Panc1 (cell line): ENCODE results near the gene SCGB1C2. TPM values are rescaled to one million over a fixed set of nuclear protein-coding genes. Genes with fewer than 3 reads are reported as not detected.

ENCODE experiments used
- ATAC-seq: fragments of 200-7000 bp; cut with Tn5 transposase; 2 replicates; pipeline ENCODE4 v1.9.1; 2020; ENCODE audit warnings: mild to moderate bottlenecking, moderate library complexity
- BruUV-seq: library from RNA; stranded (reverse); fragments of 400-500 nt; replicated peaks from 2 replicates; lab custom pipeline; 2021; lab: Mats Ljungman, UMichigan
- CTCF ChIA-PET: fragments of 300-600 bp; sonication (Branson Sonifier 250); formaldehyde crosslinking; loops from one replicate; lab custom pipeline; 2022; ENCODE audit warnings: antibody characterized with exemption; lab: Charles Lee
- POLR2A ChIA-PET: fragments of 300-600 bp; sonication (Branson Sonifier 250); formaldehyde crosslinking; loops from one replicate; lab custom pipeline; 2022; ENCODE audit warnings: antibody characterized with exemption; lab: Charles Lee
- DNase-seq: peaks from one replicate; pipeline ENCODE4 v3.0.0-alpha.2; 2010; ENCODE audit warnings: low read depth, low spot score
- H3K27ac ChIP-seq: 2 replicates; pipeline ENCODE4 v1.5.1; 2011; ENCODE audit warnings: mild to moderate bottlenecking, low read length, inconsistent platforms
- H3K27me3 ChIP-seq: fragments of 200-500 bp; sonication (Bioruptor generic); 2 replicates; pipeline ENCODE4 v1.6.0; 2014; ENCODE audit warnings: low read length, inconsistent platforms; ENCODE audit not compliant: control insufficient read depth, insufficient read depth
- H3K36me3 ChIP-seq: fragments of 200-500 bp; sonication (Bioruptor generic); 2 replicates; pipeline ENCODE4 v1.5.1; 2014; ENCODE audit warnings: inconsistent platforms, mild to moderate bottlenecking, low read length, moderate library complexity; ENCODE audit not compliant: control insufficient read depth, insufficient read depth
- H3K4me1 ChIP-seq: 2 replicates; pipeline ENCODE4 v1.5.1; 2011; ENCODE audit warnings: inconsistent platforms, mild to moderate bottlenecking, low read length, moderate library complexity; ENCODE audit not compliant: control insufficient read depth, insufficient read depth
- H3K4me3 ChIP-seq, 2 experiments: 2 replicates each; pipeline ENCODE4 v1.5.1; 2011 to 2012; ENCODE audit warnings: low read depth in 2 of 2, low read length in 2 of 2, mild to moderate bottlenecking in 2 of 2, inconsistent platforms in 1 of 2, moderate library complexity in 1 of 2
- H3K9me3 ChIP-seq: fragments of 200-500 bp; sonication (Bioruptor generic); 2 replicates; pipeline ENCODE4 v1.5.1; 2014; ENCODE audit warnings: low read depth, mild to moderate bottlenecking, inconsistent platforms, low read length, moderate library complexity; ENCODE audit not compliant: control insufficient read depth, insufficient read depth
- CTCF ChIP-seq: fragments of 450-650 bp; IDR thresholded peaks from 2 replicates; pipeline ENCODE4 v1.5.1; 2017; ENCODE audit warnings: mild to moderate bottlenecking
- POLR2AphosphoS5 ChIP-seq: IDR thresholded peaks from 2 replicates; pipeline ENCODE4 v1.6.1; 2012; ENCODE audit warnings: mild to moderate bottlenecking, low read depth, low read length, moderate library complexity
- REST ChIP-seq, 2 experiments: IDR thresholded peaks; 2 replicates each; pipeline ENCODE4 v1.6.1; 2011 to 2012; ENCODE audit warnings: low read depth in 2 of 2, control low read depth in 1 of 2, low read length in 1 of 2, mild to moderate bottlenecking in 1 of 2, moderate library complexity in 1 of 2; ENCODE audit not compliant: insufficient read depth in 1 of 2
- SIN3A ChIP-seq: IDR thresholded peaks from 2 replicates; pipeline ENCODE4 v1.6.1; 2012; ENCODE audit warnings: low read depth, mild to moderate bottlenecking, low read length, moderate library complexity, borderline replicate concordance; ENCODE audit not compliant: insufficient read depth
- TCF7L2 ChIP-seq: IDR thresholded peaks from 2 replicates; pipeline ENCODE4 v1.6.1; 2011; ENCODE audit warnings: mild to moderate bottlenecking, low read depth, low read length, inconsistent platforms
- in situ Hi-C: cut with HindIII; loops from 2 replicates; pipeline ENCODE4 v1.10.0; 2016; ENCODE audit warnings: low sequenced_read_pairs, low pct_unique_long_range_greater_than_20kb
- intact Hi-C: fragments of 100-400 bp; cut with micrococcal nuclease; formaldehyde crosslinking; loops from one replicate; pipeline ENCODE4 v1.10.0; 2022; ENCODE audit not compliant: unreplicated experiment
- total RNA-seq: library from RNA; stranded (reverse); gene quantifications from one replicate; pipeline ENCODE4 v1.2.1, GENCODE V29; 2021; ENCODE audit not compliant: unreplicated experiment

Gene SCGB1C2
- total RNA-seq, 1 experiment from 2014 or later = not detected

GRCh38 chr17:155576-155975, 18.2 kb downstream of the SCGB1C2 start:
- in situ Hi-C loops = no loop called here
- no peaks in the 10 kb centered on the region for H3K4me1 ChIP-seq
- no peak overlapping the region for H3K27ac ChIP-seq
- intact Hi-C loops = no loop called here
- no peaks in the 10 kb centered on the region for H3K9me3 ChIP-seq
- ChIA-PET POLR2A (no interaction called here), CTCF (no interaction called here)
- no peak for TF ChIP-seq REST (IDR thresholded peaks at IDR 0.05; ENCODE audit: insufficient read depth in 1 of 2, low read depth in 2 of 2, low read length in 1 of 2)
- TF ChIP-seq CTCF = no peak
- no peak for TF ChIP-seq POLR2AphosphoS5
- no peak for TF ChIP-seq SIN3A
- no peak for TF ChIP-seq TCF7L2
- no peaks in the 10 kb centered on the region for H3K27me3 ChIP-seq
- no TSS peak for BruUV-seq
- no peaks in the 10 kb centered on the region for H3K36me3 ChIP-seq
- no peak for DNase-seq
- H3K4me3 ChIP-seq = no peak overlapping the region
- no peak for ATAC-seq

- ATAC-seq = no peak
- H3K4me3 ChIP-seq = no peak overlapping the region
- no peak overlapping the region for H3K27ac ChIP-seq
- ChIA-PET POLR2A (interaction anchor here (0.6 kb wide), 1 partner anchor 440 kb away, joined by 4 read pairs; no protein-coding TSS in a partner anchor), CTCF (no interaction called here)
- intact Hi-C loops (no loop called here), in situ Hi-C loops (no loop called here)
- H3K27me3 ChIP-seq = no peaks in the 10 kb centered on the region
- no peaks in the 10 kb centered on the region for H3K36me3 ChIP-seq
- BruUV-seq = no TSS peak
- DNase-seq = no peak
- no peaks in the 10 kb centered on the region for H3K4me1 ChIP-seq
- H3K9me3 ChIP-seq = no peaks in the 10 kb centered on the region
- TF ChIP-seq TCF7L2 (no peak), CTCF (no peak), POLR2AphosphoS5 (no peak), REST (IDR thresholded peaks at IDR 0.05; ENCODE audit: insufficient read depth in 1 of 2, low read depth in 2 of 2, low read length in 1 of 2) (no peak), SIN3A (no peak)
These were observed 18.8 kb downstream of the SCGB1C2 start for GRCh38 chr17:156094-156621.
